Karpas-422 (cell line): ENCODE results near the gene CIT. TPM values are rescaled to one million over a fixed set of nuclear protein-coding genes. Genes with fewer than 3 reads are reported as not detected.

Experiments
- DNase-seq: peaks from one replicate; pipeline ENCODE4 v3.0.0-alpha.2; 2015
- H2AFZ ChIP-seq: fragments of 200-600 bp; sonication (generic); 2 replicates; pipeline ENCODE4 v1.6.1; 2014; ENCODE audit warnings: antibody characterized with exemption, low read length, mixed read lengths
- H3K27ac ChIP-seq: fragments of 200-600 bp; sonication (generic); 2 replicates; pipeline ENCODE4 v1.5.1; 2014; ENCODE audit warnings: mild to moderate bottlenecking, low read length, moderate library complexity
- H3K27me3 ChIP-seq: fragments of 200-600 bp; sonication (generic); 2 replicates; pipeline ENCODE4 v1.6.1; 2014; ENCODE audit warnings: low read length, mixed read lengths
- H3K36me3 ChIP-seq: fragments of 200-600 bp; sonication (generic); 2 replicates; pipeline ENCODE4 v1.6.1; 2014; ENCODE audit warnings: low read length, mixed read lengths; ENCODE audit not compliant: insufficient read depth
- H3K4me1 ChIP-seq: fragments of 200-600 bp; sonication (generic); 2 replicates; pipeline ENCODE4 v1.6.1; 2014; ENCODE audit warnings: mild to moderate bottlenecking, low read length, mixed read lengths
- H3K4me2 ChIP-seq: fragments of 200-600 bp; sonication (generic); 2 replicates; pipeline ENCODE4 v1.6.1; 2014; ENCODE audit warnings: low read length, low read depth, mild to moderate bottlenecking; ENCODE audit not compliant: poor library complexity, severe bottlenecking
- H3K4me3 ChIP-seq: fragments of 200-600 bp; sonication (generic); 2 replicates; pipeline ENCODE4 v1.5.1; 2014; ENCODE audit warnings: mild to moderate bottlenecking, antibody characterized with exemption, low read length, mixed read lengths
- H3K79me2 ChIP-seq: fragments of 200-600 bp; sonication (generic); 2 replicates; pipeline ENCODE4 v1.6.1; 2014; ENCODE audit warnings: mild to moderate bottlenecking, low read length, mixed read lengths
- H3K9ac ChIP-seq: fragments of 200-600 bp; sonication (generic); 2 replicates; pipeline ENCODE4 v1.6.0; 2014; ENCODE audit warnings: low read length
- H3K9me2 ChIP-seq: fragments of 200-600 bp; sonication (generic), shearing (Covaris generic); replicated peaks from 2 replicates; pipeline ENCODE4 v1.6.0; 2014; ENCODE audit warnings: mild to moderate bottlenecking, low read length, moderate library complexity; ENCODE audit not compliant: insufficient read depth
- H3K9me3 ChIP-seq: fragments of 300-700, 200-600 bp; sonication (generic); 2 replicates; pipeline ENCODE4 v1.6.1; 2014; ENCODE audit warnings: low read length, mixed read lengths
- H4K20me1 ChIP-seq: fragments of 200-600 bp; sonication (generic); 2 replicates; pipeline ENCODE4 v1.6.1; 2014; ENCODE audit warnings: mild to moderate bottlenecking, antibody characterized with exemption, low read length, low read depth; ENCODE audit not compliant: insufficient read depth
- total RNA-seq: library from RNA; depleted of rRNA; stranded (reverse); fragments of >200 nt; shearing (Covaris generic); gene quantifications from 2 replicates; pipeline ENCODE4 v1.2.3, GENCODE V29; 2014; ENCODE audit warnings: low replicate concordance

Gene CIT
- total RNA-seq, 1 experiment from 2014 or later, result 16.5 TPM

DNA sequence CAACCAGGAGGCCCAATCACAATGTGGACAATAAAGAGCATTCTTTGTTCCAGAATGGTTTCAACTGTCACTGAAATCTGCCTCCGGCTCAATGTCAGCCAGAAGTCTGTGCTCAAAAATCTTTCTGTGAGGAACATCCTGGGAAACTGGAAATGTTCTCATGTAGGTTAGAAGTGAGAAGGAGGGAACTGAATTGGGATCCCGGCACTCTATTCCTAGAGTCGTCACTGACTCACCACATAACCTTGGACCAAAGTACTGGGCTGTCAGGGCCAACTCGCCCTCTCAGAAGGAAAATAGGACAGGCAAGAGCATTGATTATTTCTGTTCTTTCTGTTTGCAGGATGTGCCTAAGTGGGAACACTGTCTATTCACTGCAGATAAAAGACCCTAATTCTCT, 151.6 kb downstream of the CIT start:
- no peak overlapping the region for H3K4me3 ChIP-seq
- no peaks in the 10 kb centered on the region for H4K20me1 ChIP-seq
- H2AFZ ChIP-seq, result no peak overlapping the region
- no peak for DNase-seq
- peaks cover 5% of the 10 kb centered on the region; the same call in 1 of the 2 replicates for H3K4me1 ChIP-seq
- H3K9ac ChIP-seq, result no peak overlapping the region
- H3K9me2 ChIP-seq, result no peaks in the 10 kb centered on the region
- no peaks in the 10 kb centered on the region for H3K9me3 ChIP-seq
- H3K4me2 ChIP-seq, result no peak overlapping the region
- H3K36me3 ChIP-seq, result no peaks in the 10 kb centered on the region
- H3K27me3 ChIP-seq, result no peaks in the 10 kb centered on the region
- no peak overlapping the region for H3K27ac ChIP-seq
- H3K79me2 ChIP-seq, result no peaks in the 10 kb centered on the region

DNA sequence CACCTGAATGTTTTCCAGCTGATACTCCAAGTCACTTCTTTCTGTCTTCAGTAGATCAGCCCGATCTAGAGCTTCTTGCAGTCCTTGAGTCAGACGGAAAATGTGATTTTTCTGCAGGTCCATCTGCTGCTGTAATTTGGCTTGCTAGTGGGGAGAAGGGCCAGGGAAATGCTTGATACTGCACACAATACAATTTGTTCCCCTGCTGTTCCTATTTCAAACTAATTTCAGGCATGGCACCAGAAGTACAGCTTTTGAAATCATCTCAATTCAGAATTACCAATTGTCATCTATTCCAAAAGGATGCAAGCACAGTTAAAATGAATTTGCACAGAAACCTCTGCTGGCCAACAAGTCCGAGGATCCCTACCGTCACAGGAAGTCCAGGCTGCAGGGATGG, 155.8 kb downstream of the CIT start:
- no peaks in the 10 kb centered on the region for H3K9me3 ChIP-seq

GRCh38 chr12:119720349-119720748, 156.8 kb downstream of the CIT start:
- Histone ChIP-seq H3K36me3 (peaks cover 15% of the 10 kb centered on the region; the same call in 1 of the 2 replicates), H3K4me3 (no peak overlapping the region), H3K9ac (no peak overlapping the region), H3K27me3 (no peaks in the 10 kb centered on the region), H2AFZ (no peak overlapping the region), H4K20me1 (no peaks in the 10 kb centered on the region), H3K9me2 (no peaks in the 10 kb centered on the region), H3K4me2 (no peak overlapping the region), H3K4me1 (no peaks in the 10 kb centered on the region), H3K27ac (no peak overlapping the region), H3K79me2 (no peaks in the 10 kb centered on the region), H3K9me3 (no peaks in the 10 kb centered on the region)
- DNase-seq, result no peak

More for the DNA sequence above, 155.8 kb downstream of the CIT start:
- no peak overlapping the region for H2AFZ ChIP-seq
- H3K27me3 ChIP-seq, result no peaks in the 10 kb centered on the region
- no peak overlapping the region for H3K4me2 ChIP-seq
- H3K9ac ChIP-seq, result no peak overlapping the region
- no peaks in the 10 kb centered on the region for H3K79me2 ChIP-seq
- H3K4me1 ChIP-seq, result no peaks in the 10 kb centered on the region
- H3K27ac ChIP-seq, result no peak overlapping the region
- peaks cover 11% of the 10 kb centered on the region; the same call in 1 of the 2 replicates for H3K36me3 ChIP-seq
- no peaks in the 10 kb centered on the region for H3K9me2 ChIP-seq
- H3K4me3 ChIP-seq, result no peak overlapping the region
- no peaks in the 10 kb centered on the region for H4K20me1 ChIP-seq
- no peak for DNase-seq

GRCh38 chr12:119718141-119718540, 159.0 kb downstream of the CIT start:
- no peak overlapping the region for H2AFZ ChIP-seq
- no peak overlapping the region for H3K4me3 ChIP-seq

GRCh38 chr12:119715268-119715620, 161.9 kb downstream of the CIT start:
- Histone ChIP-seq H4K20me1 (no peaks in the 10 kb centered on the region), H3K36me3 (peaks cover 22% of the 10 kb centered on the region; the same call in 1 of the 2 replicates), H3K27me3 (no peaks in the 10 kb centered on the region), H3K27ac (no peak overlapping the region), H3K9me2 (no peaks in the 10 kb centered on the region), H3K4me1 (no peaks in the 10 kb centered on the region), H3K4me2 (no peak overlapping the region), H3K9me3 (no peaks in the 10 kb centered on the region), H3K79me2 (no peaks in the 10 kb centered on the region), H2AFZ (no peak overlapping the region), H3K9ac (no peak overlapping the region), H3K4me3 (no peak overlapping the region)
- DNase-seq, result no peak

More at GRCh38 chr12:119718141-119718540, 159.0 kb downstream of the CIT start:
- H3K9me3 ChIP-seq, result no peaks in the 10 kb centered on the region
- no peak overlapping the region for H3K4me2 ChIP-seq
- H3K36me3 ChIP-seq, result peaks cover 20% of the 10 kb centered on the region; the same call in 1 of the 2 replicates
- no peak for DNase-seq
- no peaks in the 10 kb centered on the region for H4K20me1 ChIP-seq
- H3K9ac ChIP-seq, result no peak overlapping the region
- H3K27ac ChIP-seq, result no peak overlapping the region
- H3K27me3 ChIP-seq, result no peaks in the 10 kb centered on the region
- H3K9me2 ChIP-seq, result no peaks in the 10 kb centered on the region
- no peaks in the 10 kb centered on the region for H3K79me2 ChIP-seq
- no peaks in the 10 kb centered on the region for H3K4me1 ChIP-seq

DNA sequence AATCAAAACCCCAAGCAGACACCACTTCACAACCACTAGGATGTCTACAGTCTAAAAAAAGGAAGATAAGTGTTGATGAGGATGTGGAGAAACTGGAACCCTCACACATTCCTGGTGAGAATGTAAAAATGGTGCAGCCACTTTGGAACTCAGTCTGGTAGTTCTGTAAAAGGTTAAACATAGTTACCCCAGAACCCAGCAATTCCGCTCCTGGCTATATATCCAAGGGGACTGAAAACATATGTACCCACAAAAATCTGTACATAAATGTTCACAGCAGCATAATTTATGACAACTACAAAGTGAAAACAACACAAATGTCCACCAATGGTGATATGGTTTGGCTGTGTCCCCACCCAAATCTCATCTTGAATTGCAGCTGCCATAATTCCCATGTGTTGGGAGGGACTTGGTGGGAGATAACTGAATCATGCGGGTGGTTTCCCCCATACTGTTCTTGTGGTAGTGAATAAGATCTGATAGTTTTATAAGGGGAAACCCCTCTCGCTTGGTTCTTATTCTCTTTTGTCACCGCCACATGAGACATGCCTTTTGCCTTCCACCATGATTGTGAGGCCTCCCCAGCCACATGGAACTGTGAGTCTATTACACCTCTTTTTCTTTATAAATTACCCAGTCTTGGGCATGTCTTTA, 162.4 kb downstream of the CIT start:
- H4K20me1 ChIP-seq, result no peaks in the 10 kb centered on the region
- no peak overlapping the region for H3K4me2 ChIP-seq
- H3K36me3 ChIP-seq, result peaks cover 22% of the 10 kb centered on the region; the same call in 1 of the 2 replicates
- H3K9me3 ChIP-seq, result no peaks in the 10 kb centered on the region
- H3K9ac ChIP-seq, result no peak overlapping the region
- H3K4me3 ChIP-seq, result no peak overlapping the region
- H3K9me2 ChIP-seq, result no peaks in the 10 kb centered on the region
- no peaks in the 10 kb centered on the region for H3K27me3 ChIP-seq
- no peak overlapping the region for H3K27ac ChIP-seq
- no peaks in the 10 kb centered on the region for H3K4me1 ChIP-seq
- no peaks in the 10 kb centered on the region for H3K79me2 ChIP-seq
- DNase-seq, result no peak
- H2AFZ ChIP-seq, result no peak overlapping the region

DNA sequence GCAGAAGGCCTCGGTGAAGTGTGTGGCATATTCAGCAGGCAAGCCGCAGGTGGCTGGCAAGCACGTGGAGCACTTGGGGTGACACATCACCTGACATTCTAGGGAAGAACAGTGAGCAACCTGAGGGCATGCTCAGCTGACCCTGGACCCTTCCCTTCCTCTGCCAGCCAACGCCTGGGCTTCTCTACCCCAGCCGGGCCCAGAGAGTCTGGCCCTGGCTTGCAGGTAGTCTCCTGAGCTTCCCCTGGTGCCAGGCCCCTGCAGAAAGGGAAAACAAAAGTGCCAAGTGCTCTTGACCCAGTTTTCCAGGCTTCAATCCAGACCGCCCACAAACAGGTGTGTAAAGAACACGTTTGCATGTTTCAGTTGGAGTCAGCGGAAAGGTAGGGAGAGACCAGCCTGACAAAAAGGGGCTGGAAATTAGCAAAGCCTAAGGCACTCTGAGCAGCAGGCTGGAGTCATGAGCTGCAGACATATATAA, 163.5 kb downstream of the CIT start:
- H3K4me3 ChIP-seq, result no peak overlapping the region
- H3K79me2 ChIP-seq, result no peaks in the 10 kb centered on the region
- no peak for DNase-seq
- H3K9me3 ChIP-seq, result no peaks in the 10 kb centered on the region
- no peaks in the 10 kb centered on the region for H3K9me2 ChIP-seq
- peaks cover 25% of the 10 kb centered on the region; the same call in 1 of the 2 replicates for H3K36me3 ChIP-seq
- no peaks in the 10 kb centered on the region for H3K27me3 ChIP-seq
- no peaks in the 10 kb centered on the region for H3K4me1 ChIP-seq
- no peak overlapping the region for H3K27ac ChIP-seq
- no peak overlapping the region for H2AFZ ChIP-seq
- H3K4me2 ChIP-seq, result no peak overlapping the region
- no peak overlapping the region for H3K9ac ChIP-seq
- H4K20me1 ChIP-seq, result no peaks in the 10 kb centered on the region

DNA sequence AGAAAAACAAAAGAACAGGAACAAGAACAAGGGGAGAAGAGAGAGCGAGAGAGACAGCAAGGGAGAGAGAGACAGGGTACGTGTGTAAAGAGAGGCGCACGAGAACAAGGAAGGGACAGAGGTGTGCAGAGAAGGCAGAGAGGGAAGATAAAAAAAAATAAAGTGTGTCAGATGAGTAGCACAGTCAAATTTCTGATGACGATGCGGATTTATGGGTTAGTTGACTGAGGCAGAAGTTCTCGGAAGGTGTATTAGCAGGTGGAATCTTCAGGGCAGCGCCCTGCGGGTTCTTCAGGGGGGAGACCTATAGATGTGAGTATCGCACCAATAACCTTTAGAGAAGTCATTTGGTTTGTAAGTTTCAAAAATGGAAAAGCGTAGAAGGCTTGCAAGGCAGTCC, 164.4 kb downstream of the CIT start:
- no peaks in the 10 kb centered on the region for H3K79me2 ChIP-seq
- H3K4me3 ChIP-seq, result no peak overlapping the region
- no peak overlapping the region for H2AFZ ChIP-seq
- H3K4me1 ChIP-seq, result no peaks in the 10 kb centered on the region
- H3K9me2 ChIP-seq, result no peaks in the 10 kb centered on the region
- no peaks in the 10 kb centered on the region for H4K20me1 ChIP-seq
- H3K36me3 ChIP-seq, result peaks cover 23% of the 10 kb centered on the region; the same call in 1 of the 2 replicates
- no peak overlapping the region for H3K27ac ChIP-seq
- no peaks in the 10 kb centered on the region for H3K27me3 ChIP-seq
- no peak for DNase-seq
- H3K9me3 ChIP-seq, result no peaks in the 10 kb centered on the region
- H3K9ac ChIP-seq, result no peak overlapping the region
- H3K4me2 ChIP-seq, result no peak overlapping the region
